Osteocyte (in vitro differentiated cells): ENCODE data around the gene APOB. TPM values are rescaled to one million over a fixed set of nuclear protein-coding genes. Genes with fewer than 3 reads are reported as not detected.

ENCODE experiments used
- DNase-seq: peaks from one replicate; pipeline ENCODE4 v3.0.0; 2021; ENCODE audit warnings: mixed read lengths; ENCODE audit not compliant: unreplicated experiment; ENCODE audit errors: extremely low spot score
- H3K27ac Mint-ChIP-seq: one replicate; pipeline ENCODE4 v1.8.0; 2021; ENCODE audit warnings: mild to moderate bottlenecking, mixed read lengths; ENCODE audit not compliant: unreplicated experiment
- H3K27me3 Mint-ChIP-seq: one replicate; pipeline ENCODE4 v1.8.0; 2021; ENCODE audit warnings: mixed read lengths; ENCODE audit not compliant: unreplicated experiment
- H3K36me3 Mint-ChIP-seq: one replicate; pipeline ENCODE4 v1.8.0; 2021; ENCODE audit warnings: mixed read lengths; ENCODE audit not compliant: unreplicated experiment
- H3K4me1 Mint-ChIP-seq: one replicate; pipeline ENCODE4 v1.8.0; 2021; ENCODE audit warnings: mixed read lengths; ENCODE audit not compliant: unreplicated experiment
- H3K4me3 Mint-ChIP-seq: one replicate; pipeline ENCODE4 v1.8.0; 2021; ENCODE audit warnings: mild to moderate bottlenecking, moderate library complexity, mixed read lengths; ENCODE audit not compliant: unreplicated experiment
- H3K9me3 Mint-ChIP-seq: one replicate; pipeline ENCODE4 v1.8.0; 2021; ENCODE audit warnings: mixed read lengths; ENCODE audit not compliant: unreplicated experiment
- CTCF ChIP-seq: fragments of 200-600 bp; sonication (generic); IDR thresholded peaks from 2 replicates; pipeline ENCODE4 v1.5.0; 2021; ENCODE audit warnings: antibody characterized with exemption, mild to moderate bottlenecking, moderate library complexity
- total RNA-seq: library from RNA; stranded (reverse); gene quantifications from 2 replicates; pipeline ENCODE4 v1.2.1, GENCODE V29; 2021

Gene APOB
- total RNA-seq, 1 donor from 2014 or later, result 0.21 TPM

- no peak for DNase-seq
- H3K27me3 Mint-ChIP-seq, result peaks cover 49% of the 10 kb centered on the region
- peaks cover 12% of the 10 kb centered on the region for H3K4me1 Mint-ChIP-seq
- H3K4me3 Mint-ChIP-seq, result no peak overlapping the region
- no peak for TF ChIP-seq CTCF
- no peaks in the 10 kb centered on the region for H3K9me3 Mint-ChIP-seq
- H3K36me3 Mint-ChIP-seq, result no peaks in the 10 kb centered on the region
- no peak overlapping the region for H3K27ac Mint-ChIP-seq
These were observed 960 bp upstream of the APOB start for GRCh38 chr2:21044694-21045371.

GRCh38 chr2:21042958-21043743 is 722 bp downstream of the APOB start:
- Mint-ChIP-seq H3K27ac (no peak overlapping the region), H3K4me3 (no peak overlapping the region), H3K36me3 (no peaks in the 10 kb centered on the region), H3K27me3 (peaks cover 43% of the 10 kb centered on the region), H3K4me1 (peaks cover 29% of the 10 kb centered on the region), H3K9me3 (no peaks in the 10 kb centered on the region)
- peak; percentile 99 for TF ChIP-seq CTCF
- no peak for DNase-seq

GRCh38 chr2:21042708-21042957 is 1.2 kb downstream of the APOB start:
- TF ChIP-seq CTCF, result no peak
- no peak for DNase-seq
- Mint-ChIP-seq H3K4me3 (no peak overlapping the region), H3K36me3 (no peaks in the 10 kb centered on the region), H3K27me3 (peaks cover 37% of the 10 kb centered on the region), H3K27ac (no peak overlapping the region), H3K4me1 (peaks cover 33% of the 10 kb centered on the region), H3K9me3 (no peaks in the 10 kb centered on the region)

- Mint-ChIP-seq H3K27me3 (peaks cover 36% of the 10 kb centered on the region), H3K9me3 (no peaks in the 10 kb centered on the region), H3K27ac (no peak overlapping the region), H3K4me3 (no peak overlapping the region), H3K36me3 (no peaks in the 10 kb centered on the region), H3K4me1 (peaks cover 36% of the 10 kb centered on the region)
- TF ChIP-seq CTCF, result no peak
- no peak for DNase-seq
These were observed 1.7 kb downstream of the APOB start for GRCh38 chr2:21041943-21042707.

- H3K27me3 Mint-ChIP-seq, result peaks cover 29% of the 10 kb centered on the region
- H3K36me3 Mint-ChIP-seq, result no peaks in the 10 kb centered on the region
- no peak for DNase-seq
- H3K9me3 Mint-ChIP-seq, result no peaks in the 10 kb centered on the region
- H3K4me1 Mint-ChIP-seq, result peaks cover 36% of the 10 kb centered on the region
- no peak overlapping the region for H3K27ac Mint-ChIP-seq
- no peak overlapping the region for H3K4me3 Mint-ChIP-seq
- TF ChIP-seq CTCF, result no peak
These were observed 2.4 kb downstream of the APOB start for GRCh38 chr2:21041462-21041861.
